ENCODE data around the gene DHH.

DHH gene

GRCh38 chr12:49055092-49055491 is 39.5 kb downstream of the DHH start:
- Histone ChIP-seq H3K4me3 (ENCODE audit: low read length) (no peak overlapping the region), H3K27ac (ENCODE audit: low read length) (no peak overlapping the region), H2AFZ (ENCODE audit: low read depth, low read length) (no peak overlapping the region), H3K4me1 (ENCODE audit: low read length) (peaks cover 34% of the 10 kb centered on the region), H3K4me2 (ENCODE audit: low read length) (no peak overlapping the region), H3K9ac (ENCODE audit: low read length) (no peak overlapping the region), H3K36me3 (replicated peaks; ENCODE audit: low read depth, low read length) (peaks cover 43% of the 10 kb centered on the region), H3K79me2 (ENCODE audit: low read length) (peaks cover 63% of the 10 kb centered on the region), H3K9me3 (ENCODE audit: insufficient read depth, low read length) (no peaks in the 10 kb centered on the region), H3K27me3 (ENCODE audit: low read depth, low read length) (no peaks in the 10 kb centered on the region), H4K20me1 (ENCODE audit: insufficient read depth, low read length) (peaks cover 55% of the 10 kb centered on the region)
- no peak for TF ChIP-seq EZH2phosphoT487 (IDR thresholded peaks at IDR 0.05; ENCODE audit: low read depth)
- no peak for TF ChIP-seq CTCF (IDR thresholded peaks at IDR 0.05; ENCODE audit: low read depth, low read length)

- Histone ChIP-seq H3K36me3 (replicated peaks; ENCODE audit: low read depth, low read length) (peaks cover 47% of the 10 kb centered on the region), H3K4me3 (ENCODE audit: low read length) (no peak overlapping the region), H3K9me3 (ENCODE audit: insufficient read depth, low read length) (no peaks in the 10 kb centered on the region), H3K27ac (ENCODE audit: low read length) (no peak overlapping the region), H3K79me2 (ENCODE audit: low read length) (peaks cover 57% of the 10 kb centered on the region), H3K4me1 (ENCODE audit: low read length) (peaks cover 34% of the 10 kb centered on the region), H3K4me2 (ENCODE audit: low read length) (no peak overlapping the region), H3K27me3 (ENCODE audit: low read depth, low read length) (no peaks in the 10 kb centered on the region), H2AFZ (ENCODE audit: low read depth, low read length) (no peak overlapping the region), H3K9ac (ENCODE audit: low read length) (no peak overlapping the region), H4K20me1 (ENCODE audit: insufficient read depth, low read length) (peaks cover 54% of the 10 kb centered on the region)
- TF ChIP-seq EZH2phosphoT487 (IDR thresholded peaks at IDR 0.05; ENCODE audit: low read depth), result no peak
- TF ChIP-seq CTCF (IDR thresholded peaks at IDR 0.05; ENCODE audit: low read depth, low read length), result no peak
These were observed 40.1 kb downstream of the DHH start for GRCh38 chr12:49054524-49054923.

- peaks cover 34% of the 10 kb centered on the region for H3K4me1 ChIP-seq (ENCODE audit: low read length)
- H3K4me3 ChIP-seq (ENCODE audit: low read length), result no peak overlapping the region
- no peaks in the 10 kb centered on the region for H3K9me3 ChIP-seq (ENCODE audit: insufficient read depth, low read length)
- peaks cover 50% of the 10 kb centered on the region for H4K20me1 ChIP-seq (ENCODE audit: insufficient read depth, low read length)
- no peak for TF ChIP-seq CTCF (IDR thresholded peaks at IDR 0.05; ENCODE audit: low read depth, low read length)
- TF ChIP-seq EZH2phosphoT487 (IDR thresholded peaks at IDR 0.05; ENCODE audit: low read depth), result no peak
- H3K27ac ChIP-seq (ENCODE audit: low read length), result no peak overlapping the region
- no peak overlapping the region for H3K4me2 ChIP-seq (ENCODE audit: low read length)
- H3K79me2 ChIP-seq (ENCODE audit: low read length), result peaks cover 53% of the 10 kb centered on the region
- peaks cover 51% of the 10 kb centered on the region for H3K36me3 ChIP-seq (replicated peaks; ENCODE audit: low read depth, low read length)
- H2AFZ ChIP-seq (ENCODE audit: low read depth, low read length), result no peak overlapping the region
- no peaks in the 10 kb centered on the region for H3K27me3 ChIP-seq (ENCODE audit: low read depth, low read length)
- H3K9ac ChIP-seq (ENCODE audit: low read length), result no peak overlapping the region
These were observed 40.5 kb downstream of the DHH start for GRCh38 chr12:49054096-49054495.

GRCh38 chr12:49052451-49053208 is 42.0 kb downstream of the DHH start:
- H3K4me1 ChIP-seq (ENCODE audit: low read length), result peaks cover 22% of the 10 kb centered on the region
- peaks cover 66% of the 10 kb centered on the region for H3K36me3 ChIP-seq (replicated peaks; ENCODE audit: low read depth, low read length)
- no peak overlapping the region for H3K27ac ChIP-seq (ENCODE audit: low read length)
- no peaks in the 10 kb centered on the region for H3K9me3 ChIP-seq (ENCODE audit: insufficient read depth, low read length)
- peaks cover 38% of the 10 kb centered on the region for H3K79me2 ChIP-seq (ENCODE audit: low read length)
- H2AFZ ChIP-seq (ENCODE audit: low read depth, low read length), result no peak overlapping the region
- H4K20me1 ChIP-seq (ENCODE audit: insufficient read depth, low read length), result peaks cover 35% of the 10 kb centered on the region
- no peaks in the 10 kb centered on the region for H3K27me3 ChIP-seq (ENCODE audit: low read depth, low read length)
- no peak for TF ChIP-seq CTCF (IDR thresholded peaks at IDR 0.05; ENCODE audit: low read depth, low read length)
- TF ChIP-seq EZH2phosphoT487 (IDR thresholded peaks at IDR 0.05; ENCODE audit: low read depth), result no peak
- H3K9ac ChIP-seq (ENCODE audit: low read length), result no peak overlapping the region
- no peak overlapping the region for H3K4me3 ChIP-seq (ENCODE audit: low read length)
- no peak overlapping the region for H3K4me2 ChIP-seq (ENCODE audit: low read length)
